GM12873 (cell line): ENCODE data around the gene TOX4.

Experiments
- CTCF ChIP-seq: IDR thresholded peaks from 2 replicates; pipeline ENCODE4 v1.5.1; 2012; ENCODE audit warnings: low read depth, mild to moderate bottlenecking, moderate library complexity, low read length, control low read depth; ENCODE audit not compliant: insufficient read depth; ENCODE audit errors: missing control alignments

The TOX4 gene

GRCh38 chr14:21454843-21455544 is 22.0 kb upstream of the TOX4 start:
- no peak for TF ChIP-seq CTCF

GRCh38 chr14:21455592-21455911 is 21.4 kb upstream of the TOX4 start:
- TF ChIP-seq CTCF, result no peak

GRCh38 chr14:21455912-21456667 is 20.9 kb upstream of the TOX4 start, which contains the start of gene CHD8:
TSS of gene CHD8 (minus strand) at chr14:21456123. CDS start at chr14:21431643, 24,480 bp downstream.
- peak; percentile 77 for TF ChIP-seq CTCF

GRCh38 chr14:21467616-21468015 is 9.4 kb upstream of the TOX4 start:
- no peak for TF ChIP-seq CTCF

GRCh38 chr14:21475767-21476522 is 1.1 kb upstream of the TOX4 start:
- no peak for TF ChIP-seq CTCF

GRCh38 chr14:21476523-21476924 is 471 bp upstream of the TOX4 start:
- no peak for TF ChIP-seq CTCF

GRCh38 chr14:21486640-21487087 is 9.7 kb downstream of the TOX4 start:
- TF ChIP-seq CTCF, result no peak
